HG03025 (cell line): ENCODE results near the gene FLT1.

Experiments used
- ATAC-seq: cut with Tn5 transposase; IDR thresholded peaks from one replicate; pipeline ENCODE4 v1.9.1; 2021; ENCODE audit warnings: mild to moderate bottlenecking, moderate library complexity; ENCODE audit not compliant: unreplicated experiment, low FRiP score

FLT1 gene

GRCh38 chr13:28494778-28495537, at the start of gene FLT1:
TSS of gene FLT1 (minus strand) at chr13:28495128. CDS start at chr13:28494843, 285 bp downstream.
- no peak for ATAC-seq

- no peak for ATAC-seq
Measured at GRCh38 chr13:28544026-28544425, 49.1 kb upstream of the FLT1 start.

GRCh38 chr13:28542804-28543203, 47.9 kb upstream of the FLT1 start:
- ATAC-seq: no peak

GRCh38 chr13:28541966-28542365, 47.0 kb upstream of the FLT1 start:
- no peak for ATAC-seq

- no peak for ATAC-seq
Measured at GRCh38 chr13:28540612-28541011, 45.7 kb upstream of the FLT1 start.

- ATAC-seq: no peak
Measured at GRCh38 chr13:28539625-28540286, 44.8 kb upstream of the FLT1 start.

GRCh38 chr13:28538932-28539331, 44.0 kb upstream of the FLT1 start:
- no peak for ATAC-seq

- ATAC-seq: no peak
Measured at GRCh38 chr13:28537171-28537570, 42.2 kb upstream of the FLT1 start.

GRCh38 chr13:28536371-28536770, 41.4 kb upstream of the FLT1 start:
- ATAC-seq: no peak

GRCh38 chr13:28535734-28536133, 40.8 kb upstream of the FLT1 start:
- no peak for ATAC-seq

GRCh38 chr13:28534801-28535200, 39.9 kb upstream of the FLT1 start:
- no peak for ATAC-seq

GRCh38 chr13:28534210-28534609, 39.3 kb upstream of the FLT1 start:
- ATAC-seq: no peak

- no peak for ATAC-seq
Measured at GRCh38 chr13:28533441-28534166, 38.7 kb upstream of the FLT1 start.

GRCh38 chr13:28533125-28533436, 38.2 kb upstream of the FLT1 start:
- ATAC-seq: no peak

GRCh38 chr13:28532388-28533124, 37.6 kb upstream of the FLT1 start:
- no peak for ATAC-seq

GRCh38 chr13:28531845-28532387, 37.0 kb upstream of the FLT1 start:
- ATAC-seq: no peak

GRCh38 chr13:28531077-28531844, 36.3 kb upstream of the FLT1 start:
- no peak for ATAC-seq

- no peak for ATAC-seq
Measured at GRCh38 chr13:28530729-28531076, 35.8 kb upstream of the FLT1 start.

GRCh38 chr13:28529836-28530235, 34.9 kb upstream of the FLT1 start:
- no peak for ATAC-seq

GRCh38 chr13:28528848-28529247, 33.9 kb upstream of the FLT1 start:
- no peak for ATAC-seq
